ENCODE data around the gene EEF1AKMT3.

EEF1AKMT3 gene

GRCh38 chr12:57725851-57726150 is 46.6 kb upstream of the EEF1AKMT3 start:
- peak overlapping the region; percentile 78 for H3K4me3 ChIP-seq (ENCODE audit: low read depth, low read length)
- no peak for TF ChIP-seq CTCF (IDR thresholded peaks at IDR 0.05; ENCODE audit: low read depth, low read length)
- DNase-seq (ENCODE audit: low read depth, low spot score) = no peak
- in situ Hi-C loops (cut with HindIII; ENCODE audit: low sequenced_read_pairs) = no loop called here

- DNase-seq (ENCODE audit: low read depth, low spot score) = peak; percentile 75
- in situ Hi-C loops (cut with HindIII; ENCODE audit: low sequenced_read_pairs) = no loop called here
- peak; percentile 90 for TF ChIP-seq CTCF (IDR thresholded peaks at IDR 0.05; ENCODE audit: low read depth, low read length)
- peak overlapping the region; percentile 78 for H3K4me3 ChIP-seq (ENCODE audit: low read depth, low read length)
These were observed 46.1 kb upstream of the EEF1AKMT3 start for GRCh38 chr12:57726151-57726883.

- TF ChIP-seq CTCF (IDR thresholded peaks at IDR 0.05; ENCODE audit: low read depth, low read length) = peak; percentile 43
- DNase-seq (ENCODE audit: low read depth, low spot score) = peak; percentile 33
- in situ Hi-C loops (cut with HindIII; ENCODE audit: low sequenced_read_pairs) = no loop called here
- peak overlapping the region; percentile 78 for H3K4me3 ChIP-seq (ENCODE audit: low read depth, low read length)
These were observed 45.3 kb upstream of the EEF1AKMT3 start for GRCh38 chr12:57726884-57727757.

GRCh38 chr12:57727758-57728395 is 44.5 kb upstream of the EEF1AKMT3 start:
- no peak overlapping the region for H3K4me3 ChIP-seq (ENCODE audit: low read depth, low read length)
- in situ Hi-C loops (cut with HindIII; ENCODE audit: low sequenced_read_pairs) = no loop called here
- no peak for TF ChIP-seq CTCF (IDR thresholded peaks at IDR 0.05; ENCODE audit: low read depth, low read length)
- DNase-seq (ENCODE audit: low read depth, low spot score) = no peak

GRCh38 chr12:57729321-57729844 is 43.0 kb upstream of the EEF1AKMT3 start:
- DNase-seq (ENCODE audit: low read depth, low spot score) = no peak
- H3K4me3 ChIP-seq (ENCODE audit: low read depth, low read length) = no peak overlapping the region
- in situ Hi-C loops (cut with HindIII; ENCODE audit: low sequenced_read_pairs) = no loop called here
- TF ChIP-seq CTCF (IDR thresholded peaks at IDR 0.05; ENCODE audit: low read depth, low read length) = no peak

GRCh38 chr12:57730336-57731067 is 41.9 kb upstream of the EEF1AKMT3 start:
- TF ChIP-seq CTCF (IDR thresholded peaks at IDR 0.05; ENCODE audit: low read depth, low read length) = no peak
- no peak for DNase-seq (ENCODE audit: low read depth, low spot score)
- no peak overlapping the region for H3K4me3 ChIP-seq (ENCODE audit: low read depth, low read length)
- in situ Hi-C loops (cut with HindIII; ENCODE audit: low sequenced_read_pairs) = no loop called here

Data from astrocyte of the spinal cord (primary cell).